GM12891 (cell line): Measurements from ENCODE around the gene CDK14.

ENCODE experiments used
- DNase-seq: peaks from one replicate; pipeline ENCODE4 v3.0.0; 2011; ENCODE audit warnings: low spot score; ENCODE audit not compliant: insufficient read length
- FAIRE-seq: peaks from 2 replicates; lab custom pipeline; 2011; peaks lifted over from hg19 to GRCh38; lab: Jason Lieb, UNC
- PAX5 ChIP-seq: IDR thresholded peaks from 2 replicates; pipeline ENCODE4 v1.6.1; 2011; ENCODE audit warnings: low read length, moderate library complexity, mild to moderate bottlenecking; ENCODE audit not compliant: insufficient read depth, severe bottlenecking
- POLR2A ChIP-seq: IDR thresholded peaks from 2 replicates; pipeline ENCODE4 v1.6.1; 2011; ENCODE audit warnings: low read depth, low read length, control low read depth
- POLR2AphosphoS5 ChIP-seq: IDR thresholded peaks from 2 replicates; pipeline ENCODE4 v1.6.1; 2011; ENCODE audit warnings: low read depth, low read length, control low read depth
- POU2F2 ChIP-seq: IDR thresholded peaks from 2 replicates; pipeline ENCODE4 v1.6.1; 2011; ENCODE audit warnings: low read depth, mild to moderate bottlenecking, control low read depth, low read length, moderate library complexity
- SPI1 ChIP-seq: IDR thresholded peaks from 2 replicates; pipeline ENCODE4 v1.6.1; 2011; ENCODE audit warnings: low read depth, low read length, control low read depth
- TAF1 ChIP-seq: IDR thresholded peaks from 2 replicates; pipeline ENCODE4 v1.6.1; 2011; ENCODE audit warnings: low read depth, low read length, control low read depth

CDK14 gene

DNA sequence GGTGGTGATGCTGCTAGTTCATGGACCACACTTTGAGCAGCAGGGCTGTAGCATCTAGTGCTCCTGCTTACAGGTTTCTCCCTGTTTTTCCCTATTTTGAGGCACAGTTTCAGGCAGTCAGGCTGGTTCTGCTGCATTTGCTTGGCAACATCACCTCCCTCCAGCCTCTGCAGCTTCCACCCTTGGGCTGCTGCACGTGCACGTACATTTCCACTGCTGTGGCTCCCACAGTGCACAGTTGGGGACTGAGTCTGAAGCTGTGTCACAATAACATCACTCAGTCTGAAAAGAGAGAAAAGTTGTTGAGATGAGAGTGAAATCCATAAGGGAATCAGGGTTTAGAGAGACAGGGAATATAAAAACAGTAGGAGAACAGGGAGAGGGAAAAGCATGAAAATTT is 437.5 kb downstream of the CDK14 start:
- TF ChIP-seq POLR2AphosphoS5 (no peak), SPI1 (no peak), PAX5 (no peak), TAF1 (no peak), POLR2A (no peak), POU2F2 (no peak)
- FAIRE-seq (no peak), DNase-seq (no peak)

DNA sequence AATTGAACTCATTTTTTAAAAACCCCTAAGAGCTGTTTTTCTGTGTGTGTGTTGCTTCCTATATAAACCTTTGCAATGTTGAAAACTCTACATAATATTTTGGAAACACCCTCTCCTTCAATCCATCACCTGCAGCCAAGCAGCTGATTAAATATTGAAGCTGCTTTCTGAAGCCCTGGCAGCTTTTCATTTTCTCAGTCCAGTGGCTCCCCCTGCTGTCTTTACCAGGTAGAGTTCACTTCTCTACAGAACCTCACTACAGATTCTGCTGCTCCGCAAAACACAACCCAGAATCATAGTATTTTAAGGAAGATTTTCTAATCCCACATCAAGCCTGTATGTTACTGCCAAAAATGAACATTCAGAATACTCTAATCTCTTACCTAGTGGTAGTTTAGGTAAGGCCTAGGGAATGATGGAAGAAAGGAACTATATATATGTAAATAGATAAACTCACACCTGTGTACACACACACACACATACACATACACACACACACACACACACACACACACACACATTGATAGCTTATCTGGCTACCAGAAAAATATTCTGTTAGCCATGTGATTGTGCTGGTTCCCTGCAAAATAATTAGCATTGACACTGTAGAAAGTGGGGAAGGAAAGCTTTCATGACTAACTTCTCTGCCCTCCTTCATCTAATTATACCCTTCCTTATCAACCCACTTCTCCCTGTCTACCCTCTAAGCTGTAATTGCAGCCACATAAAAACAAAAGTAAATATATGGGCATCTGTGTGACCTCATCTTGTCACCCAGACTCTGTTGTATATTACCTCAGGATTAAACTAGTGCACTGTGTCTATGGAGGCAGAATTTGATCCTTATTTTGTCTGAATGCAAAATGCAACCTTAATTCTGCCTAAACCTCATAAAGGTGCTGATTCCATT is 438.6 kb downstream of the CDK14 start:
- DNase-seq (no peak), FAIRE-seq (peak; percentile 67)
- TF ChIP-seq POU2F2, result no peak
- TF ChIP-seq TAF1, result no peak
- TF ChIP-seq PAX5, result no peak
- TF ChIP-seq POLR2AphosphoS5, result no peak
- TF ChIP-seq SPI1, result no peak
- no peak for TF ChIP-seq POLR2A

DNA sequence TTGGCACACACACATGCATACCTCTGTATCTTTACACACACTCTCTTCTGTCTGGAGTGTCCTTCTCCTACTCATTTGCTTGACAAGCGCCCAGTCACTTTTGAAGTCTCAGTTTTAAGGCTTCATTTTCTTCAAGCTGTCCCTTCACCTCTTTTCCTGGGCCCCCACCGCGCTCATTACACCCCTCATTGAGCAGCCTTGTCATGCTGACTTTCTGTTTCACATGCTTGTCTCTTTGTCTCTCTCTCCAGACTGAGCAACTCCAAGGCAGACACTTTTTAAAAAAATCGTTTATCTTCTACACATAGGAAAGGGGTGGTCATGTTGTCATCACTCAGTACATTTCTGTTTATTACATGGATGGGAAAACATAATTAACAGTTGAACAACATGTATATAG is 442.9 kb downstream of the CDK14 start:
- DNase-seq (no peak), FAIRE-seq (no peak)
- no peak for TF ChIP-seq POLR2AphosphoS5
- TF ChIP-seq SPI1, result no peak
- no peak for TF ChIP-seq PAX5
- TF ChIP-seq TAF1, result no peak
- TF ChIP-seq POU2F2, result no peak
- no peak for TF ChIP-seq POLR2A

DNA sequence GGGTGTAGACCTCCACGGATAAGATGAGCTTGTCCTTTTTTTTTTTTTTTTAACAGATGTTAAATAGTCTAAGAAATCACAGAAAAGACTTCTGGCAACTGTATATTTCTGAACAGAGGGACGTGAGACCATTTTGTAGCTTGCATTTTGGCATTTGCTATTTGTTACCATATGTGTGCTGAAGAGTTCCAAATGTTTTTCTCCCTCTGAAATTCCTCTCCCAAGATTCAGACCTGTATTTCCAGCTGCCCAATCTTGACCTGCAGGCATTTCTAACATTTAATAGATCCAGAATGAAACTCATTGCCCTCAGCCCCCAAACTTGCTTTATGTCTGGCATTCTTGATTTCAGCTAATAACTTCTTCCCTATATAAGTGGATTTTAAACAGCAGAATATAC is 445.0 kb downstream of the CDK14 start:
- TF ChIP-seq SPI1 (no peak), POU2F2 (no peak)
- FAIRE-seq (no peak), DNase-seq (no peak)

DNA sequence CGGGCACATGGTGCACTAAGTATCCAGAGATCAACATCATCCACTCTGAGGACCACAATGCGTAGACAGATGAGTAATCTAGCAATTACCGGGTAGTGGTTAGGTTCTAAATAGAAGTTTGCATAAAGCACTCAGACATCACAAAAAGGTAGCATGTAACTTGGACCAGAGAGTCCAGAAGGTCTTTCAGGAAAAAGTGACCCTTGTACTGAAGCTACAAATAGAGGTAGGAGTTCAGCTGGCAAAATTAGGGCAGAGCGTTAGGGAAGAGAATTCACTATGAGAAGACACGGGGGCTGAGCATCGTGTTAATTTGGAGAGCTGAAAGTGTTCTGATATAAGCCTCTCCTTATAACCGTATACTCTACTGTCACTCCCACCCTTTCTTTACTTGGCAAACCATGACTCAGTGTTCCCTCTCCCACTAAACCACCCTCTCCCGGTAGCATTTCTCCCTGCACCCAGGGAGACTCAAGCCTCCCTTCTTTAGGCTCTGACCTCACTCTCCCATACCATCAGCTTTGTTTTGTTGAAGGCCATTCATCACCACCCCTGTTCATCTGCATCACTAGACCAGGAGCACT is 445.9 kb downstream of the CDK14 start:
- no peak for TF ChIP-seq POLR2A
- TF ChIP-seq PAX5, result no peak
- no peak for TF ChIP-seq SPI1
- no peak for TF ChIP-seq POLR2AphosphoS5
- TF ChIP-seq POU2F2, result no peak
- TF ChIP-seq TAF1, result no peak
- FAIRE-seq (no peak), DNase-seq (no peak)

DNA sequence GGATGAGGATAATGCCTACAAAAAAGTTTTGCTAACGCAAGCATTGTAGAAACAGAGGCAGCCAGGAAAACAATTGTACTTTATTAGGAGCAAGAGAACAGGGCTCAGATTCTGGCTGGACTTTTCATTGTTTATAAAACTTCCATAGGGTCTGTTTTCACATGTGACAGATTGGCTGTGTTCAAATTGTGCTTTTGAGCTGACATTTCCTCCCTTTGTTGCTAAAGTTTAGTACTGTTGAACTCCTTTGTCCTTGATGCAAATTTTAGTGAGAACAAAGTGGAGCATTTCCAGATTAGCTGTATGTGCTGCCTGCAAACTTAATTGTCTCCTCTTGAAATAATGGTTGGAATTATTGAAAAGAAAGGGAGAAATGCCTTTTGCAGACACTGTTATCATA is 447.1 kb downstream of the CDK14 start:
- FAIRE-seq, result no peak
- no peak for DNase-seq
- no peak for TF ChIP-seq TAF1
- no peak for TF ChIP-seq POLR2A
- TF ChIP-seq SPI1, result no peak
- no peak for TF ChIP-seq PAX5
- TF ChIP-seq POLR2AphosphoS5, result no peak
- no peak for TF ChIP-seq POU2F2

DNA sequence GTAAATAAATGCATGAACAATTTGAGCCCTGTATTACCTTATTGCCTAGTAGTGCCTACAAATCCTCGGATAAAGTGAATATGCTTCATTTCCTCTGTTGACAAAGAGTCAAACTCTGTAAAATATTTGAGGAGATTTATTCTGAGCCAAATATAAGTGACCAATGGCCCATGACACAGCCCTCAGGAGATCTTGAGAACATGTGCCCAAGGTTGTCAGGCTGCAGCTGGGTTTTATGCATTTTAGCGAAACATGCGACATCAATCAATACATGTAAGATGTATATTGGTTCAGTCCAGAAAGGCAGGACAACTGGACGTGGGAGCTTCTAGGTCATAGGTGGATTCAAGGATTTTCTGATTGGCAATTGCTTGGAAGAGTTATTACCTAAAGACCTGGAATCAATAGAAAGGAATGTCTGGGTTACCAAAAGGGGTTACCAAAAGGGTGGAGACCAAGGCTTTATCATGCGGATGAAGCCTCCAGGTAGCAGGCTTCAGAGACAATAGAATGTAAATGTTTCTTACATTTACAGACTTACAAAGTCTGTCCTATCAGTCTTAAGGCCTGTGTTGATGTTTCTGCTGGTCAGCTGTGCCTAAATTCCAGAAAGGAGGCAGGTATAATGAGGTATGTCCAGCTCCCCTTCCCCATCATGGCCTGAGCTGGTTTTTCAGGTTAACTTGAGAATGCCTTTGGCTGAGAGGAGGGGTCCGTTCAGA is 448.0 kb downstream of the CDK14 start:
- DNase-seq (no peak), FAIRE-seq (no peak)

DNA sequence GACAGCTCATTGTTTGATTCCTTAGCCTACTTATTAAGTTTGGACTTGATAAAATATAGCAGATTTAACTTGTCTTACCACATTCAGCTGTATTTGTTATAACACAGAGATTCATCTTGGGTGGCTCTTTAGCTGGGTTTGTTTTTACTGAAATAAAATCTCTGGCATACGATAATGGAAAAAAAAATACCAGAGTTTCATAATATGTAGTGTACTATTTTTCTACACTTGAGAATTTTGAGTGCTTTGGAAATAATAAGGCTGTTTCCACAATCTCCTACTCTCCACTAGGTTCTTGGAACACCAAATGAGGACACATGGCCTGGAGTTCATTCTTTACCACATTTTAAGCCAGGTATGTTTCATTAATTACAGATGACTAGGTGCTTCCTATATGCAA is 449.5 kb downstream of the CDK14 start:
- FAIRE-seq (peak; percentile 9), DNase-seq (no peak)
- TF ChIP-seq SPI1, result no peak
- TF ChIP-seq POLR2AphosphoS5, result no peak
- no peak for TF ChIP-seq POU2F2
- TF ChIP-seq PAX5, result no peak
- no peak for TF ChIP-seq POLR2A
- no peak for TF ChIP-seq TAF1

More for the DNA sequence above, 448.0 kb downstream of the CDK14 start:
- no peak for TF ChIP-seq POU2F2
- TF ChIP-seq POLR2A, result no peak
- TF ChIP-seq POLR2AphosphoS5, result no peak
- no peak for TF ChIP-seq PAX5
- TF ChIP-seq TAF1, result no peak
- TF ChIP-seq SPI1, result no peak

DNA sequence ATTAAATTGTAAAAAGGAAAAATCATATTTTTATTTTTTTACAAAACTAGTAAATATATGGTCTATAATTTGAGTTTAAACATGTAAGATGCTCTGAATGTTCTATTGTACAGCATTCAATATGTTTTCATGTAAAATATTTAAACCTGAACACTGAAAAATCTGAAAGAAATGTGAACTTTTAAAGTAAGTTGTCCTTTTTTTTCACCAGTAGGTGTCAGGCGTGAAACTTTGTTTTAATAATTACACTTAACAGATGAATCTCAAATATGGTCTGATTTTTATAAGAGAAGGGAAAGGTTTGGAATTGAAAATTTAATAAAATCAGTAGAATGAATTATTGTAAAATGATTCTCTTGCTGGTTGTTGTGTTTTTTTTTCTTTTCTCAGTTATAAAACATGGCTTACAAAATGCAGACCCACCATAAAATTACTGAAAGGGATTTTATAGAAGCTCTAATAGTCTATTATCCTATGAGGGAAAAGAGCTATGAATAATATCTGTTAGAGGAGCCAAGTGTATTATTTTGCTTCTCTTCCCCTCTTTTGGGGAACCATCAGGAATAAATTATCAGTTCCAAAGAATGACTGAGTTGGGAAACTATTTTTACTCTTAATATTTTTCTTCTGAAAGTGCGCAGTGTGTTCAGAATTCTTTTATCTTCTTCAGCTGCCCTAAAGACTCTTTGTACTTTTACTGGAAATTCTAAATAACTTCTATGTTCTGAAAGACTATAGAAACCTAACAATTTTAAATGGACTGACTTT is 450.4 kb downstream of the CDK14 start:
- FAIRE-seq, result no peak
- no peak for DNase-seq
- no peak for TF ChIP-seq POU2F2
- no peak for TF ChIP-seq PAX5
- no peak for TF ChIP-seq SPI1
- TF ChIP-seq POLR2A, result no peak
- TF ChIP-seq POLR2AphosphoS5, result no peak
- no peak for TF ChIP-seq TAF1
